Epithelial cell of alveolus of lung (primary cell): ENCODE measurements around the gene SLC49A3. TPM values are rescaled to one million over a fixed set of nuclear protein-coding genes. Genes with fewer than 3 reads are reported as not detected.

Source experiments
- total RNA-seq: library from RNA; depleted of rRNA; stranded (reverse); fragments of >200 nt; gene quantifications from 2 replicates; pipeline ENCODE4 v1.2.1, GENCODE V29; 2015

SLC49A3 gene
- total RNA-seq: 4.6 and 12.5 TPM in 2 replicates

DNA sequence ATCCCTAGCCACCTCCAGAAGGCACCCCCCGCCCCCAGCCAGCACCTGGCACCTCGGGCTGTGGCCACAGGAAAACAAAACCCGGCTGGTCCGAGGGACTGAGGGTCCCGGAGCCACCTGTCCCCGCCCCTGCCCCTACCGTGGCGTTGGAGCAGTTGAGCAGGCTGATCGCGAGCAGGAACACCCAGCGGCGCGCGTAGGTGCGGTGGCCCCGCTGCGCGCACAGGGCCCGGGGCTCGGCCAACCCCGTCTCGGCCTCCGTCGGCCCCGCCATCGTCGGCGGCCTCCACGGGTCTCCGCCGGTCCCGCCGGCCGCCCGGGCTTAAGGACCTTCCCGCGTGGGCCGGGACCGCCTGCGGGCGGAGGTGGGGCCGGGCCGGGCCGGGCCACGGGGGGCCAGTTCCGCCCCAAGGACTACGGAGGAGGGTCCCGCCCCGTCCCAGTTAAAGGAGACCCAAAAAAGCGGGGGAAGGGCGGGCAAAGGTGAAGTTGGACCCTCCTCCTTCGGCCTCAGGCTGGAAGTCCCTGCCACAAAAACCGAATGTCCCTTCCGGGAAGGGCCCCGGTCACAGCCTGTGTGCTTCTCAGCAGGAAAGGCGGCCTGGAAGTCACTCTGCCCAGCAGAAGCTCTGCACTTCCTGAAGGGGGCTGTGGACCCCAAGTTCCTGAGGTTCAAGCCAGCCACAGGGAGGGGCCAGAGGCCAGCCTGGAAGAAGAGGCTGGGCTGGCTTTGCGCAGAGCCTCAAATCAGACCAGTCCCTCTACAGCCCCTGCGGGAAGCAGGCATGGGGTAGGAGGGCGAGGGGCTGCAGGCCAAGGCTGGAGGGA lies at the start of gene SLC49A3:
Gene SLC49A3, minus strand, starts transcription at position 298 of the 828 bp plus-strand sequence. Its CDS starts 24 bp downstream, at position 274.

DNA sequence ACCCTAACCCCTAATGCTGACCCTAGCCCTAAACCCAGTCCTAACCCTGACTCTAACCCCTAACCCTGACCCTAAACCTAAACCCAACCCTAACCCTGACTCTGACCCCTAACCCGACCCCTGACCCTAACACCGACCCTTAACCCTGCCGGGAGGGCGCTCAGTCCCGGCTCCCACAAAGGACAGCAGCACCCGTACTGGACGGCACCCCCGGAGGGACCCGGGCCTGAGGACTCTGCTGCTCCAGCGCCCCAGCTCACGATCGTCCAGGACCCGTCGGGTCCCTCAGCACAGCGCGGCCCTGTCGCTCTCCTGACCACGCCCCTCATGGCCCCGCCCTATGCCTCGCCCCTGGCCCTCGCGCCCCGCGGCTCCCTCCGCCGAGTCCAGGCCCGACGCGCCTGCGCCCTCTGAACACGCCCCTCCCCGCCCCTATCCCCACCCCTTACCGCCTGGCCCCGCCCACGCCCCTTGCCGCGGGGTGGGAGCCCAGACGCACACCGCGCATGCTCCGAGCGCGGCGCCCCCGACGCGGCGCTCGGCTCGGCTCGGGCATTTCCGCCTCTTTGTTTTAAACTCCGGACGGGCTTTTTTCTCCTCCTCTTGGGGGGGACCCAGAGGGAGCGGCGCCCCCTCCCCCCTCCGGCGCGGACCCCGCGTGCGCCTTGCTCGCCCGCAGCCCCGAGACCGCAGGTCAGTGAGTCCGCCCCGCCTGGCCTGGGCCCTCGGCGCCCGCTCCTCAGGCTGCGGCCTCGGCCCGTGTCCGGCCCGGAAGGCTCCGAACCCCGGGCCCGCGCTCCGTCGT lies 16.5 kb upstream of the SLC49A3 start, which contains the start of gene PCGF3:
Gene PCGF3, plus strand, starts transcription at position 555 of the 805 bp plus-strand sequence. CDS start 27,849 bp downstream, outside the sequence.

DNA sequence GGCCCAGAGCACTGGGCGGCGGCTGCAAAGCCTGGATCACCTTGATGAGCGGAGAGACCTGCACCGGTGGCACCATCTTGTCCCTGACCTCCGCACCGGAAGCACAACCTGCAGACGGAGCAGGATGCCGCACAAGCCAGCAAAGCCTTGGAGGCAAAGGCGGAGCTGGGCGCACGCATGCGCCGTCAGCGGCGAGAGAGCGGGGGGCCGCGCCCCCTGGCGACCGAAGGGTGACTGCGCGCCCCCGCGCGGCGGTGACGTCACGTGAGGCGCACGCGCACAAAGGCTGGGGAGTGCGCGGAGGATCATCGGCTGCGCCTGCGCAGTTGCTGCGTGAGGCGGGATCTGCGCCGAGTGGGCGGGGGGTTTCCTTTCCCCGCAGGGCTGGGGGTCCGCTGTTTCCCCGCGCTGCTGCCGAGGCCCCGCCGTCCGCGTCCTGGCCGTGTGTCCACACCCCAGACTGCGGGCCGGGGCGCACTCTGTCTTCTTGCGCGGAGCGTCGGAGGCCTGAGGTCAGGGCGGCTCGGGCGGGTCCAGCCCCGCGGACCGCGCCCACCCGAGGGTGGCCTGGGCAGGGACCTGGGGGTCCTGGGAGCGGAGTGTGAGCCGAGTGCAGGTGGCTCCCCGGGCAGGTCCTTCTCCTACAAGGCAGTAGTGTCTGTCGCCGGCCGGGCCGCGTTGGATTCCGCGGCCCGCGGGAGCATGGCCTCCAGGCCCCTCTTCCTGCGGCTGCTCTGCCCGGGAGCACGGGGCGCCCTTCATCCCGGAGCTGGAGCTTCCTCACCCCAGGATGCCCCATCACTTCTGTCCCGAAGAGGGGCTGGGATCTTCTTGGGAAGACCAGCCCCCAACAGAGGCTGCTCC lies 14.5 kb downstream of the SLC49A3 start, which contains the start of the genes ATP5ME and MYL5:
Gene ATP5ME, minus strand, starts transcription at position 105 of the 864 bp plus-strand sequence. Its CDS starts 29 bp downstream, at position 76.
Gene MYL5, plus strand, starts transcription at position 371 of the 864 bp plus-strand sequence. CDS start 3,485 bp downstream, outside the sequence.

Other genes starting within 250 kb of the SLC49A3 start
- gene ZNF721, start 190.0 kb downstream of the SLC49A3 start, total RNA-seq: 11.0 and 13.3 TPM in 2 replicates
- gene PIGG, start 189.9 kb downstream of the SLC49A3 start, total RNA-seq: 25.5 and 32.9 TPM in 2 replicates
- gene TMEM271, start 112.9 kb downstream of the SLC49A3 start, total RNA-seq: not detected in 2 replicates
- under 0.01 and 1.8 TPM in 2 replicates for gene PDE6B, start 63.6 kb downstream of the SLC49A3 start, total RNA-seq
- 74.6 and 179 TPM in 2 replicates for gene ATP5ME, start 14.9 kb downstream of the SLC49A3 start, total RNA-seq
- 2.1 and 7.5 TPM in 2 replicates for gene MYL5, start 14.6 kb downstream of the SLC49A3 start, total RNA-seq
- gene PCGF3, start 16.7 kb upstream of the SLC49A3 start, total RNA-seq: 30.6 and 49.3 TPM in 2 replicates
- 0.24 TPM in 1 of 2 replicates, not detected in the other for gene CPLX1, start 137.0 kb upstream of the SLC49A3 start, total RNA-seq
- 64.1 and 77.5 TPM in 2 replicates for gene GAK, start 243.2 kb upstream of the SLC49A3 start, total RNA-seq
- gene TMEM175, start 243.3 kb upstream of the SLC49A3 start, total RNA-seq: 11.0 and 33.9 TPM in 2 replicates